Uterus (tissue), 2 donors: ENCODE measurements around the gene SLC12A6.

Experiments used
- POLR2A ChIP-seq, 2 donors: fragments of 450-650 bp; IDR thresholded peaks; one replicate each; pipeline ENCODE4 v1.6.1; 2016; ENCODE audit warnings: antibody characterized with exemption in 2 of 2, mild to moderate bottlenecking in 1 of 2, moderate library complexity in 1 of 2
- TF ChIP-seq, protein P1 (sequence below), 4 experiments: fragments of 200-600 bp in 2 of 4; fragments of 450-650 bp in 2 of 4; sonication (generic) in 2 of 4; IDR thresholded peaks; one replicate each; pipeline ENCODE4 v1.5.1; 2016 to 2019; ENCODE audit warnings: antibody characterized with exemption in 4 of 4, mild to moderate bottlenecking in 2 of 4, moderate library complexity in 1 of 4

- TF ChIP-seq, protein P1, sequence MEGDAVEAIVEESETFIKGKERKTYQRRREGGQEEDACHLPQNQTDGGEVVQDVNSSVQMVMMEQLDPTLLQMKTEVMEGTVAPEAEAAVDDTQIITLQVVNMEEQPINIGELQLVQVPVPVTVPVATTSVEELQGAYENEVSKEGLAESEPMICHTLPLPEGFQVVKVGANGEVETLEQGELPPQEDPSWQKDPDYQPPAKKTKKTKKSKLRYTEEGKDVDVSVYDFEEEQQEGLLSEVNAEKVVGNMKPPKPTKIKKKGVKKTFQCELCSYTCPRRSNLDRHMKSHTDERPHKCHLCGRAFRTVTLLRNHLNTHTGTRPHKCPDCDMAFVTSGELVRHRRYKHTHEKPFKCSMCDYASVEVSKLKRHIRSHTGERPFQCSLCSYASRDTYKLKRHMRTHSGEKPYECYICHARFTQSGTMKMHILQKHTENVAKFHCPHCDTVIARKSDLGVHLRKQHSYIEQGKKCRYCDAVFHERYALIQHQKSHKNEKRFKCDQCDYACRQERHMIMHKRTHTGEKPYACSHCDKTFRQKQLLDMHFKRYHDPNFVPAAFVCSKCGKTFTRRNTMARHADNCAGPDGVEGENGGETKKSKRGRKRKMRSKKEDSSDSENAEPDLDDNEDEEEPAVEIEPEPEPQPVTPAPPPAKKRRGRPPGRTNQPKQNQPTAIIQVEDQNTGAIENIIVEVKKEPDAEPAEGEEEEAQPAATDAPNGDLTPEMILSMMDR (IDR thresholded peaks at IDR 0.05): no peak
- TF ChIP-seq POLR2A (IDR thresholded peaks at IDR 0.05): no peak
Observed at GRCh38 chr15:34341381-34342212, 4.0 kb upstream of the SLC12A6 start.
